CD4-positive, alpha-beta T cell (primary cell): ENCODE results near the gene TSKU. TPM values are rescaled to one million over a fixed set of nuclear protein-coding genes. Genes with fewer than 3 reads are reported as not detected.
"Not testable (repeated sequence)": the region's sequence is repeated elsewhere in the genome, so short reads cannot be mapped to it uniquely, and the experiment has no call there.

Source experiments
- ATAC-seq: fragments of 200-7000 bp; cut with Tn5 transposase; one replicate; pipeline ENCODE4 v1.10.0; 2022; ENCODE audit warnings: mild to moderate bottlenecking; ENCODE audit not compliant: poor library complexity
- CTCF ChIA-PET: fragments of 350-600 bp; sonication (Branson Sonifier 250); formaldehyde crosslinking; loops from one replicate; lab custom pipeline; 2021; ENCODE audit warnings: antibody characterized with exemption, inconsistent platforms; lab: Charles Lee
- POLR2A ChIA-PET: fragments of 350-600 bp; sonication (Branson Sonifier 250); formaldehyde crosslinking; loops from one replicate; lab custom pipeline; 2021; ENCODE audit warnings: antibody characterized with exemption, inconsistent platforms; lab: Charles Lee
- DNase-seq, 14 experiments: peaks; one replicate each; pipeline ENCODE4 v3.0.0-alpha.2; 2013 to 2020; ENCODE audit warnings: mixed read lengths in 2 of 14
- H3K27ac ChIP-seq, 2 donors: one replicate each; pipeline versions ENCODE4 v1.5.1 to v1.7.0; 2013; ENCODE audit warnings: low read length in 2 of 2, low read depth in 1 of 2, mild to moderate bottlenecking in 1 of 2
- H3K27me3 ChIP-seq, 2 experiments: 1 replicate in 1 of 2; 2 replicates in 1 of 2; pipeline versions ENCODE4 v1.6.1 to v1.7.0; 2013; ENCODE audit warnings: low read length in 2 of 2, control low read depth in 1 of 2, mild to moderate bottlenecking in 1 of 2, moderate library complexity in 1 of 2; ENCODE audit not compliant: insufficient read depth in 2 of 2, control insufficient read depth in 1 of 2
- H3K36me3 ChIP-seq: one replicate; pipeline ENCODE4 v1.6.1; 2013; ENCODE audit warnings: low read length, control low read depth; ENCODE audit not compliant: insufficient read depth
- H3K4me1 ChIP-seq: one replicate; pipeline ENCODE4 v1.6.1; 2013; ENCODE audit warnings: low read length, control low read depth; ENCODE audit not compliant: insufficient read depth
- H3K4me3 ChIP-seq: one replicate; pipeline ENCODE4 v1.5.1; 2013; ENCODE audit warnings: mild to moderate bottlenecking, low read length, moderate library complexity
- H3K9me3 ChIP-seq, 2 experiments: 1 replicate in 1 of 2; 2 replicates in 1 of 2; pipeline versions ENCODE4 v1.6.1 to v1.7.0; 2013; ENCODE audit warnings: low read length in 2 of 2, mild to moderate bottlenecking in 2 of 2, control low read depth in 1 of 2, moderate library complexity in 1 of 2; ENCODE audit not compliant: control insufficient read depth in 1 of 2, insufficient read depth in 1 of 2
- H3K27ac Mint-ChIP-seq: one replicate; pipeline ENCODE4 v1.8.0; 2020; ENCODE audit warnings: mixed read lengths
- H3K27me3 Mint-ChIP-seq: one replicate; pipeline ENCODE4 v1.8.0; 2021; ENCODE audit warnings: mixed read lengths
- H3K36me3 Mint-ChIP-seq: one replicate; pipeline ENCODE4 v1.8.0; 2021; ENCODE audit warnings: low read depth, mixed read lengths
- H3K4me1 Mint-ChIP-seq: one replicate; pipeline ENCODE4 v1.8.0; 2021; ENCODE audit warnings: low read depth, mixed read lengths
- H3K4me3 Mint-ChIP-seq: one replicate; pipeline ENCODE4 v1.8.0; 2020; ENCODE audit warnings: mild to moderate bottlenecking, mixed read lengths
- H3K9me3 Mint-ChIP-seq: one replicate; pipeline ENCODE4 v1.8.0; 2020; ENCODE audit warnings: mixed read lengths
- intact Hi-C, 2 experiments: fragments of 100-400 bp; cut with DNase I in 1 of 2; cut with micrococcal nuclease in 1 of 2; formaldehyde crosslinking; loops; one replicate each; pipeline versions ENCODE4 v1.15.1 to v1.9.0; 2023 to 2025; cut with DNase I, micrococcal nuclease
- total RNA-seq, 174 experiments: library from RNA in 2 of 174; stranded (reverse) in 2 of 174; gene quantifications; one replicate each; pipeline ENCODE4 v1.2.3 and lab custom pipeline; 2021 to 2026
- TF ChIP-seq, protein P1 (sequence below): fragments of 200-600 bp; IDR thresholded peaks from one replicate; pipeline ENCODE4 v1.8.0; 2022; ENCODE audit warnings: antibody characterized with exemption, mild to moderate bottlenecking

TSKU gene
- total RNA-seq, 2 experiments from 2014 or later, result 0.06 TPM; not detected in 1

DNA sequence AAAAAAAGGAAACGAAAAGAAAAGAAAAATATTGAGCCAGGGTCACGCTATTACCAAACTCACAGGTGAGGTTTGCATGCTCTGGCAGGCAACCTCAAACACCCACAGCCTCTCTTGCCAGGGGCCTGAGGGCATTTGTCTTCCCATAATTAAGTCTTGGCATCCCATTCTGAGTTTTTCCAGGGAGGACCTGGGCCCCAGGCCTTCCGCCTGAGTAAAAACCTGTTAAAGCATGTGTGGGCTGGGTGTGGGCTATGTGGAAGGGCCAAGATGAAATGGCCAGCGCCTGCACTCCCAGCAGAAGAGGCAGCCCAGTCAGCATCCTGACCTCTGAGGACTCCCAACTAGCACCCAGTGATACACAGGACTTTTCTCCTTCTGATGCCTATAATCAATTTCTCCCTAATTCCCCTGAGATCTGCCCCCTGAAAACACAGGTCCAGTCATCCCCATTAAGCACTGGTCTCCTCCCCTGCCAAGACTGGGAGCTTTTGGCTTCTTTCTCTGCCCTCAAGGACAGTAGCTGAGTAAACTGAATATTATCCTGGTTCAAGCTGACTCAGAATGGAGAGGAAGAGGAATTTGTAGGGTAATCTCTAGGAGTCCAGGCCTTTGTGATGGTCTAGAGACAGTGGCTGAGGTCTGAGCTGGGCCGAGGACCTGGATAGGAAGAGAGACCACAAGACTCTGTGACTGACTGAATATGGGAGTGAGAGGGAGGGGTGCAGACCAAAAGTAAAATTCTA lies 42.0 kb downstream of the TSKU start:
- H3K4me1 Mint-ChIP-seq, result no peaks in the 10 kb centered on the region
- Histone ChIP-seq H3K4me3 (no peak overlapping the region), H3K27ac (no peak overlapping the region), H3K9me3 (peaks cover 0 to 3% of the 10 kb centered on the region in 2 experiments), H3K4me1 (peaks cover 4% of the 10 kb centered on the region), H3K36me3 (no peaks in the 10 kb centered on the region), H3K27me3 (peaks cover 0 to 5% of the 10 kb centered on the region in 2 experiments)
- H3K36me3 Mint-ChIP-seq, result no peaks in the 10 kb centered on the region
- no peak overlapping the region for H3K4me3 Mint-ChIP-seq
- H3K27ac Mint-ChIP-seq, result no peak overlapping the region
- H3K9me3 Mint-ChIP-seq, result no peaks in the 10 kb centered on the region
- no peaks in the 10 kb centered on the region for H3K27me3 Mint-ChIP-seq
- ChIA-PET CTCF (no interaction called here), POLR2A (no interaction called here)
- TF ChIP-seq, protein P1, sequence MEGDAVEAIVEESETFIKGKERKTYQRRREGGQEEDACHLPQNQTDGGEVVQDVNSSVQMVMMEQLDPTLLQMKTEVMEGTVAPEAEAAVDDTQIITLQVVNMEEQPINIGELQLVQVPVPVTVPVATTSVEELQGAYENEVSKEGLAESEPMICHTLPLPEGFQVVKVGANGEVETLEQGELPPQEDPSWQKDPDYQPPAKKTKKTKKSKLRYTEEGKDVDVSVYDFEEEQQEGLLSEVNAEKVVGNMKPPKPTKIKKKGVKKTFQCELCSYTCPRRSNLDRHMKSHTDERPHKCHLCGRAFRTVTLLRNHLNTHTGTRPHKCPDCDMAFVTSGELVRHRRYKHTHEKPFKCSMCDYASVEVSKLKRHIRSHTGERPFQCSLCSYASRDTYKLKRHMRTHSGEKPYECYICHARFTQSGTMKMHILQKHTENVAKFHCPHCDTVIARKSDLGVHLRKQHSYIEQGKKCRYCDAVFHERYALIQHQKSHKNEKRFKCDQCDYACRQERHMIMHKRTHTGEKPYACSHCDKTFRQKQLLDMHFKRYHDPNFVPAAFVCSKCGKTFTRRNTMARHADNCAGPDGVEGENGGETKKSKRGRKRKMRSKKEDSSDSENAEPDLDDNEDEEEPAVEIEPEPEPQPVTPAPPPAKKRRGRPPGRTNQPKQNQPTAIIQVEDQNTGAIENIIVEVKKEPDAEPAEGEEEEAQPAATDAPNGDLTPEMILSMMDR, result no peak
- no peak for DNase-seq
- intact Hi-C loops, result no loop called here
- no peak for ATAC-seq

DNA sequence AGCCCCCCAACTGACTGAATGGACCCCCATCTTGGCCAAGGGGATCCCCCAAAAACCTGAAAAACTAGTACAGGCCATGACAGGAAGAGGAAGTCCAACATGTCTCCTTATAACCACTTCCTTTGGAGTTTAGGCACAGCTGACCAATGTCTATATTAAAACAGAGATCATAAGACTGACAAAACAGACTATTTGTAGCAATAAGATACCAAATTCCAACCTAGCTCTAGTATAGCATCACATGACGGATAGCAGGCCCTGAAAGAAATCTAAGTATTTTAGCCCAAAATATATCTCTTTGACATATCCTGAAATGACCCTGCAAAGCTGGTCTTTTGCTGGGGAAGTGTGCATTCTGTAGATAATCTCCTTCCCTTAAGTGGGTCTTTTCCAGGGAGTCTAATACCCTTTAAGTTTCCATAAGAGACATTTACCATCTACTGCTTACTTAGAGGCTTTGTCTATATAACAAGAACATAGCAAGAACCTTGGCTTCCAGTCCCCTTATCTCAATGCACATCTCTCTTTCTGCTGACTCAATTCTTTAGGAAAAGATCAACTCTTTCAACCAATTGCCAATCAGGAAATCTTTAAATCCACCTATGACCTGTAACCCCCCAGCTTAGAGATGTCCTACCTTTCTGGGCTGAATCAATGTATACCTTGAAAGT lies 42.7 kb downstream of the TSKU start:
- H3K27ac Mint-ChIP-seq, result no peak overlapping the region
- H3K4me1 Mint-ChIP-seq, result no peaks in the 10 kb centered on the region
- no peaks in the 10 kb centered on the region for H3K9me3 Mint-ChIP-seq
- TF ChIP-seq, protein P1, result no peak
- no peak overlapping the region for H3K4me3 Mint-ChIP-seq
- intact Hi-C loops, result no loop called here
- Histone ChIP-seq H3K4me3 (no peak overlapping the region), H3K4me1 (peaks cover 4% of the 10 kb centered on the region), H3K27me3 (peaks cover 0 to 4% of the 10 kb centered on the region in 2 experiments), H3K9me3 (no peaks in the 10 kb centered on the region), H3K36me3 (no peaks in the 10 kb centered on the region), H3K27ac (no peak overlapping the region)
- DNase-seq (no peak), ATAC-seq (no peak)
- H3K27me3 Mint-ChIP-seq, result no peaks in the 10 kb centered on the region
- ChIA-PET POLR2A (no interaction called here), CTCF (no interaction called here)
- no peaks in the 10 kb centered on the region for H3K36me3 Mint-ChIP-seq

DNA sequence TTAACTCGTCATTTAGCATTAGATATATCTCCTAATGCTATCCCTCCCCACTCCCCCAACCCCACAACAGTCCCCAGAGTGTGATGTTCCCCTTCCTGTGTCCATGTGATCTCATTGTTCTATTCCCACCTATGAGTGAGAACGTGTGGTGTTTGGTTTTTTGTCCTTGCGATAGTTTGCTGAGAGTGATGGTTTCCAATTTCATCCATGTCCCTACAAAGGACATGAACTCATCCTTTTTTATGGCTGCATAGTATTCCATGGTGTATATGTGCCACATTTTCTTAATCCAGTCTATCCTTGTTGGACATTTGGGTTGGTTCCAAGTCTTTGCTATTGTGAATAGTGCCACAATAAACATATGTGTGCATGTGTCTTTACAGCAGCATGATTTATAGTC lies 43.4 kb downstream of the TSKU start:
- H3K36me3 Mint-ChIP-seq, H3K27me3 Mint-ChIP-seq, H3K4me1 ChIP-seq, POLR2A ChIA-PET, H3K4me1 Mint-ChIP-seq, H3K27ac Mint-ChIP-seq, ATAC-seq, H3K9me3 ChIP-seq, H3K9me3 Mint-ChIP-seq, intact Hi-C loops, CTCF ChIA-PET, H3K27ac ChIP-seq, H3K36me3 ChIP-seq, DNase-seq, H3K27me3 ChIP-seq, H3K4me3 Mint-ChIP-seq, H3K4me3 ChIP-seq: not testable (repeated sequence)

DNA sequence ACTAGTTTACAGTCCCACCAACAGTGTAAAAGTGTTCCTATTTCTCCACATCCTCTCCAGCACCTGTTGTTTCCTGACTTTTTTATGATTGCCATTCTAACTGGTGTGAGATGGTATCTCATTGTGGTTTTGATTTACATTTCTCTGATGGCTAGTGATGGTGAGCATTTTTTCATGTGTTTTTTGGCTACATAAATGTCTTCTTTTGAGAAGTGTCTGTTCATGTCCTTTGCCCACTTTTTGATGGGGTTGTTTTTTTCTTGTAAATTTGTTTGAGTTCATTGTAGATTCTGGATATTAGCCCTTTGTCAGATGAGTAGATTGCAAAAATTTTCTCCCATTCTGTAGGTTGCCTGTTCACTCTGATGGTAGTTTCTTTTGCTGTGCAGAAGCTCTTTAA lies 43.8 kb downstream of the TSKU start:
- CTCF ChIA-PET, H3K27me3 Mint-ChIP-seq, intact Hi-C loops, H3K9me3 ChIP-seq, ATAC-seq, H3K4me1 ChIP-seq, H3K36me3 Mint-ChIP-seq, H3K4me3 ChIP-seq, H3K27ac Mint-ChIP-seq, H3K36me3 ChIP-seq, H3K4me3 Mint-ChIP-seq, POLR2A ChIA-PET, H3K27ac ChIP-seq, H3K4me1 Mint-ChIP-seq, H3K27me3 ChIP-seq, H3K9me3 Mint-ChIP-seq, DNase-seq: not testable (repeated sequence)
